Left ventricle myocardium inferior (tissue), 1 donor: ENCODE results near the gene UMODL1. TPM values are rescaled to one million over a fixed set of nuclear protein-coding genes. Genes with fewer than 3 reads are reported as not detected.

Source experiments
- DNase-seq: peaks from one replicate; pipeline ENCODE4 v3.0.0-alpha.2; 2020
- H3K27ac ChIP-seq: fragments of 200-600 bp; replicated peaks from 2 replicates; pipeline ENCODE4 v1.8.0; 2021
- H3K27me3 ChIP-seq: fragments of 200-600 bp; 2 replicates; pipeline ENCODE4 v1.8.0; 2021; ENCODE audit warnings: low read depth
- H3K36me3 ChIP-seq: fragments of 200-600 bp; 2 replicates; pipeline ENCODE4 v1.8.0; 2021
- H3K4me1 ChIP-seq: fragments of 200-600 bp; 2 replicates; pipeline ENCODE4 v1.8.0; 2021
- H3K4me3 ChIP-seq: fragments of 200-600 bp; 2 replicates; pipeline ENCODE4 v1.8.0; 2021; ENCODE audit warnings: mild to moderate bottlenecking, moderate library complexity
- H3K9me3 ChIP-seq: fragments of 200-600 bp; replicated peaks from 2 replicates; pipeline ENCODE4 v1.8.0; 2021
- CTCF ChIP-seq: fragments of 200-600 bp; IDR thresholded peaks from 2 replicates; pipeline ENCODE4 v1.8.0; 2021; ENCODE audit warnings: antibody characterized with exemption, mild to moderate bottlenecking, borderline replicate concordance
- intact Hi-C: fragments of 100-400 bp; cut with micrococcal nuclease; formaldehyde crosslinking; loops from one replicate; pipeline ENCODE4 v1.11.0; 2022
- total RNA-seq: library from RNA; stranded (reverse); fragmentation: NEBNext Ultra II Directional; extraction: Animal tissue kit (Norgen Biotek cat#: 25700); gene quantifications from one replicate; pipeline ENCODE4 v1.2.1, GENCODE V29; 2021
- donor health status: DM: no; HTN: yes; CAD: no; lungs with severe emphysema.

UMODL1 gene
- total RNA-seq, 1 donor from 2014 or later = 0.08 TPM

GRCh38 chr21:42156690-42157605, 85.8 kb downstream of the UMODL1 start:
- no peak for DNase-seq
- Histone ChIP-seq H3K4me3 (no peak overlapping the region), H3K9me3 (no peaks in the 10 kb centered on the region), H3K27me3 (peaks cover 35% of the 10 kb centered on the region), H3K27ac (no peak overlapping the region), H3K36me3 (no peaks in the 10 kb centered on the region), H3K4me1 (no peaks in the 10 kb centered on the region)
- intact Hi-C loops = no loop called here
- TF ChIP-seq CTCF = no peak

GRCh38 chr21:42157606-42158310, 86.6 kb downstream of the UMODL1 start:
- H3K9me3 ChIP-seq = no peaks in the 10 kb centered on the region
- no peak overlapping the region for H3K4me3 ChIP-seq
- no peak for DNase-seq
- no peaks in the 10 kb centered on the region for H3K4me1 ChIP-seq
- H3K36me3 ChIP-seq = no peaks in the 10 kb centered on the region
- no peak for TF ChIP-seq CTCF
- no peak overlapping the region for H3K27ac ChIP-seq
- peaks cover 35% of the 10 kb centered on the region for H3K27me3 ChIP-seq
- intact Hi-C loops = no loop called here

GRCh38 chr21:42158846-42159245, 87.7 kb downstream of the UMODL1 start:
- Histone ChIP-seq H3K27me3 (peaks cover 35% of the 10 kb centered on the region), H3K9me3 (no peaks in the 10 kb centered on the region), H3K27ac (no peak overlapping the region), H3K4me3 (no peak overlapping the region), H3K36me3 (no peaks in the 10 kb centered on the region), H3K4me1 (no peaks in the 10 kb centered on the region)
- intact Hi-C loops = no loop called here
- DNase-seq = no peak
- no peak for TF ChIP-seq CTCF

GRCh38 chr21:42159560-42160110, 88.5 kb downstream of the UMODL1 start:
- H3K27ac ChIP-seq = no peak overlapping the region
- H3K4me3 ChIP-seq = no peak overlapping the region
- H3K27me3 ChIP-seq = peaks cover 30% of the 10 kb centered on the region
- TF ChIP-seq CTCF = no peak
- H3K4me1 ChIP-seq = peaks cover 2% of the 10 kb centered on the region
- no peaks in the 10 kb centered on the region for H3K36me3 ChIP-seq
- intact Hi-C loops = no loop called here
- no peaks in the 10 kb centered on the region for H3K9me3 ChIP-seq
- DNase-seq = no peak

- no peaks in the 10 kb centered on the region for H3K36me3 ChIP-seq
- no peak overlapping the region for H3K27ac ChIP-seq
- peaks cover 3% of the 10 kb centered on the region for H3K4me1 ChIP-seq
- no peak for TF ChIP-seq CTCF
- H3K4me3 ChIP-seq = no peak overlapping the region
- DNase-seq = no peak
- peaks cover 26% of the 10 kb centered on the region for H3K27me3 ChIP-seq
- H3K9me3 ChIP-seq = no peaks in the 10 kb centered on the region
- intact Hi-C loops = no loop called here
Observed at GRCh38 chr21:42160111-42160721, 89.1 kb downstream of the UMODL1 start.
